NB4 (cell line): Measurements from ENCODE around the gene KIF6.

Experiments used
- DNase-seq: peaks from one replicate; pipeline ENCODE4 v3.0.0; 2010; ENCODE audit warnings: low read depth
- H3K4me3 ChIP-seq: one replicate; pipeline ENCODE4 v1.5.1; 2011; ENCODE audit warnings: mild to moderate bottlenecking, low read depth, low read length, moderate library complexity
- CTCF ChIP-seq: IDR thresholded peaks from one replicate; pipeline ENCODE4 v1.5.1; 2012; ENCODE audit warnings: low read depth, low read length
- MAX ChIP-seq: IDR thresholded peaks from 2 replicates; pipeline ENCODE4 v1.6.1; 2011; ENCODE audit warnings: low read depth, low read length
- MYC ChIP-seq: IDR thresholded peaks from 2 replicates; pipeline ENCODE4 v1.6.1; 2011; ENCODE audit warnings: low read depth, low read length
- POLR2A ChIP-seq: IDR thresholded peaks from 2 replicates; pipeline ENCODE4 v1.6.1; 2011; ENCODE audit warnings: mild to moderate bottlenecking; ENCODE audit not compliant: insufficient read length; ENCODE audit errors: extremely low read depth

The KIF6 gene

GRCh38 chr6:39754514-39755115 lies 29.4 kb upstream of the KIF6 start:
- no peak for TF ChIP-seq POLR2A
- no peak for TF ChIP-seq MAX
- no peak for TF ChIP-seq CTCF
- TF ChIP-seq MYC = no peak
- no peak for DNase-seq
- no peak overlapping the region for H3K4me3 ChIP-seq

GRCh38 chr6:39753725-39754045 lies 28.5 kb upstream of the KIF6 start:
- H3K4me3 ChIP-seq = no peak overlapping the region
- no peak for TF ChIP-seq MYC
- TF ChIP-seq MAX = no peak
- TF ChIP-seq POLR2A = no peak
- no peak for TF ChIP-seq CTCF
- no peak for DNase-seq

GRCh38 chr6:39752835-39753724 lies 27.9 kb upstream of the KIF6 start:
- no peak for DNase-seq
- no peak overlapping the region for H3K4me3 ChIP-seq
- TF ChIP-seq CTCF (no peak), MYC (no peak), MAX (no peak), POLR2A (no peak)

GRCh38 chr6:39746795-39747194 lies 21.6 kb upstream of the KIF6 start:
- DNase-seq = no peak
- TF ChIP-seq POLR2A (no peak), MYC (no peak), CTCF (no peak), MAX (no peak)
- no peak overlapping the region for H3K4me3 ChIP-seq

GRCh38 chr6:39733704-39734103 lies 8.5 kb upstream of the KIF6 start:
- no peak for DNase-seq
- TF ChIP-seq MYC (no peak), MAX (no peak), POLR2A (no peak), CTCF (no peak)
- H3K4me3 ChIP-seq = no peak overlapping the region
